HG03039 (cell line): ENCODE measurements around the gene GLP1R.
A peak's percentile ranks its signal among the peaks of the same experiment; 100 is the strongest.

Experiments used
- ATAC-seq: cut with Tn5 transposase; IDR thresholded peaks from one replicate; pipeline ENCODE4 v1.9.1; 2021; ENCODE audit warnings: mild to moderate bottlenecking, moderate library complexity; ENCODE audit not compliant: unreplicated experiment

GLP1R gene

DNA sequence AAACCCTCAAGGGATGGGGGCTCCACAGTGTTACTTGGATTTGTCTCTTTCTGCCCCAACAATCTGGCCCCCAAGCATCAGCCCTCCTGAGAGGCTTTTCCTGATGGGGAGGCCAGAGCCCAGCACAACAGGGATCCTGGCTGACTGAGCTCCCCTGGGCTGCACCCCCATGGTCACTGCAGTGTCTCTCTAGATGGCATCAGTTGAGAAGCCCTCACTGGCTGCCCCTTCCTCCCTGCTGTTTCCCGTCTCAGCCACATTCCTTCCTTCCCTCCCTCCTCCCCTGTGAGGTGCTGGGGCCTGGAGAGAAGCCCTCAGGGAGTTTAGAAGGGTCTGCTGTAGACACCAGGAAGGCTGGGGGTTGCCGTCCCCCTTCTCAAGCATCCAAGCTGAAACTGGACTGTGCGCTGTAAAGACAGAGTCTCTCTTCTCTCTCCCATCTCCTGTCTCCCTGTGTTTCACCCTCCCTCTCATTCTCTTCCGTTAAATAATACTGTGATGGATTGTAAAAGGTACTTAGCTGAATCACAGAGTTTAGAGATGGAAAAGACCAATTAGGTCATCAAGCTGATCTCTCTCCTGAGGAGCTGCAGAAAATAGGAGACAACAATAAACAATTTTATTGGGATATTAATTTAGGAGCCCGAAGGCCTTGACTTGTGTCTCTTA lies 36.7 kb downstream of the GLP1R start:
- ATAC-seq = no peak

DNA sequence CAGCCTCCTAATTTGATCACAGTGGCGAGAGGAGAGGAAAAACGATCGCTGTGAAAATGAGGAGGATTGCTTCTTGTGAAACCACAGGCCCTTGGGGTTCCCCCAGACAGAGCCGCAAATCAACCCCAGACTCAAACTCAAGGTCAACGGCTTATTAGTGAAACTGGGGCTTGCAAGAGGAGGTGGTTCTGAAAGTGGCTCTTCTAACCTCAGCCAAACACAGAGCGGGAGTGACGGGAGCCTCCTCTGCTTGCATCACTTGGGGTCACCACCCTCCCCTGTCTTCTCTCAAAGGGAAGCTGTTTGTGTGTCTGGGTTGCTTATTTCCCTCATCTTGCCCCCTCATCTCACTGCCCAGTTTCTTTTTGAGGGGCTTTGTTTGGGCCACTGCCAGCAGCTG lies 37.7 kb downstream of the GLP1R start:
- no peak for ATAC-seq

DNA sequence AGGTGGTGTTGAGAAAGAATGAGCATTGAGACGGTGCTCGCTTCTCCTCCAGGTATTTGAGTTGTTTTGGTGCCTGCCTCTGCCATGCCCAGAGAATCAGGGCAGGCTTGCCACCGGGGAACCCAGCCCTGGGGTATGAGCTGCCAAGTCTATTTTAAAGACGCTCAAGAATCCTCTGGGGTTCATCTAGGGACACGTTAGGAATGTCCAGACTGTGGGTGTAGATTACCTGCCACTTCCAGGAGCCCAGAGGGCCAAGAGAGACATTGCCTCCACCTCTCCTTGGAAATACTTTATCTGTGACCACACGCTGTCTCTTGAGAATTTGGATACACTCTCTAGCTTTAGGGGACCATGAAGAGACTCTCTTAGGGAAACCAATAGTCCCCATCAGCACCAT lies 38.1 kb downstream of the GLP1R start:
- no peak for ATAC-seq

DNA sequence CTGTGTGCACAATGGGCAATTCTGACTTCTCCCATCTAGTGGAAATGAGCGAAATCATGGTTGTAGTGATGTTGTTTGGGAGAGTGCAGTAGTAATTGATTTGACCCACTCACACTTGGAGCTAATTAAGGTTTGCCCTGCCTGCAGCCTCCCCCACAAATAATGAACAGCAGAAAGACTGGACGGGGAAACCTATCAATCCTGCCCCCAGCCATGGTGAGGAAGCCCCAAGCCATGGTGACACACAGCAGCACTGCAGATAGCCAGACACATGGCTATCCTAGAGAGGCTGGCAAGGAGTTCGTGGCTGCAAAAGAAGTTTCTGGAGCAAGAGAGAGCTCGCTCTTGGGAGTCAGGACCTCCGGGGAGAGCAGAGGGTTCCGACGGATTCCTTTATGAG lies 38.6 kb downstream of the GLP1R start:
- no peak for ATAC-seq

DNA sequence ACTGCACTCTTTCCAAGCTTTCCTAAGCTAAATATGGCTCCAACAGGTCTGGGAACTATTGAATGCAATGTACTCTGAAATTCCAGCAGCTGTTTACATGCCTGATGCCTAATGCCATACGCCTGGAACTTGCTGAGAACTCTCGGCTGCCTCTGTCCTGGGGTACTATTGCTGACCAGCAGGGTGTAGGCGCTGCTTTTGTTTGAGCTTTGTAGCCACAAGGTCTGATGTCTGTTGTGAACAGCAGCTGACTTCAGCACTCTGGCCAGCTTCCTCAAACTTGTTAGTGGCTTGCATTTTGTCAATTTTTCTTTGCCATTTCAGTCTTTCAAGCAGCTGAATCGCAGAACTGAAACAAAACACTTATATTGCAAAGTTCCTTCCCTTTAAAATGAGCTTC lies 39.8 kb downstream of the GLP1R start:
- no peak for ATAC-seq

DNA sequence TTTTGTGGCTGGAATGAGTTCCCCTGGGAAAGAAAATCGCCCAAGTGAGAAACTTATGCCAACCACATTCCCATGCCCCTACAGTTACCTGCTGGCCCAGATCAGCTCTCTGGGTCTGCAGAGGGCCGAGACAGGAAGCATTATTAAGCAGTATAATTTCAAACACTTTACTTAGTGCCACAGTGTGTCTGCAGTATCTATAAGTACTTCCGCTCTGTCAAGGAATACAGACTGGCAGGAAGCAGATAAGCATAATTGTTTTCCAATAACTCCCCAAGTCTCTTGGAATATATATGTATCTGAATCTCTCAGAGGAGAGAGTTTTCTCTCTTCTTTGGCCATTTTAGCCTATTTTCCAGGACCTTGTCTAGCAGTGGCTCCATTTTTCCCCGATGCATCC lies 41.5 kb downstream of the GLP1R start:
- no peak for ATAC-seq

DNA sequence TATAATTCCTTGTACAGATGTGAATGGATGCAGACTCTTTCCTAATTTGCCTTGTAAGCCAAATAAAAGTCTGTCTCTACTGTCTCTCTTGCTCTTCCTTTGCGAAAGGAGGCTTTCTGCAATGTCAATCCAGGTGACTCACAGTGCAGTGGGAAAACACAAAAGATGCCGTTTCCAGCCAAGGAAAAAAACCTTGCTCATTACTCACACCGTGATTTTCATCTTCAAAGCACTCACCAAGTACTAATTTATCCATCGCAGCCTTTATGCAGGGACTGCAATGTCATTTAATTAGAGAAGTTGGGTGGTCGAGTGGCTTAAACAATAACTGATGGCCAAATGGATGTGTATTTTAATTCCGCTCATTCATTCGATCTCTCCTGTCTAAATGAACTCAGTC lies 42.6 kb downstream of the GLP1R start:
- no peak for ATAC-seq

DNA sequence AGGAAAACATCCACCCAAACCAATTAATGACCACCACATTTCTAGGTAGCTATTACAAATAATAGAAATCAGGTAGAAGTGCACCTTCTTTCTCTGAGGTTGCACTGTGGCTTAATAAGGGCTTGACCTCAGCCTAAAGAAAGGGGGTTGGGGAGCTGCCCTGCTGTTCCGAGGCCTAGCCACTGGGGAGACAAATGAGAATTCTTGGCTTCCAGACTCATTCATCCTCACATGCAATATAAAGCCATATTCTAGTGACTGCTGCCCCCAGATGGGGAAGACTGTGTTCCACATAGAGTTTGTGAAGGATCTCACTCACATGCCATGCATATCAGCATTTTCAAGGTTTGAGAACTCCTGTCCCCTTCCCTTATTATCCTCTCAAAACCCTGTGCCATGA lies 43.5 kb downstream of the GLP1R start:
- no peak for ATAC-seq

DNA sequence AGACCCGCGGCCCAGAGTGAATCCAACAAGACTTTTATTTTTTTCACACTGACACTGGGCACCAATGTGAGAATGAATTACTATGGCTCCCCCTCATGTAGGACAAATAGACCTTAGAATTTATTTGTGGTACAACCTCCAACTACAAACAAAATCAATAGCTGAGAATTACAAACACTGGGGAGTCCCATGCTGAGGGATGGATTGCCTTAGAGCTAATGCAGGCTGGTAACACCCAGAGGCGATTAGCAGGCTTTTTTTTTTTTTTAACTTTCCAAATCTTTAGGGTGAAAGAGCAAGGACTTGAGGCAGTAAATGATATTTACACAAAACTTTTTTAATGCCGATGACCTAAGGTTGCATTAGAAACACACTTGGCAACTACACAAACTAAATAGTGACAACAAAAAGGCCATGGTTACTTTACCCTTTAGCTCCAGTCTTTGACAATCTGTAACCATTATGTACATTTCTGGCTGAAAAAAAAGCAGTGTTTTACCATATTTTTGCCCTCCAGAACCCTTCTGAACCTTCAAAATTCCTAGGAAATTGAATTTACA lies 44.6 kb downstream of the GLP1R start:
- no peak for ATAC-seq

DNA sequence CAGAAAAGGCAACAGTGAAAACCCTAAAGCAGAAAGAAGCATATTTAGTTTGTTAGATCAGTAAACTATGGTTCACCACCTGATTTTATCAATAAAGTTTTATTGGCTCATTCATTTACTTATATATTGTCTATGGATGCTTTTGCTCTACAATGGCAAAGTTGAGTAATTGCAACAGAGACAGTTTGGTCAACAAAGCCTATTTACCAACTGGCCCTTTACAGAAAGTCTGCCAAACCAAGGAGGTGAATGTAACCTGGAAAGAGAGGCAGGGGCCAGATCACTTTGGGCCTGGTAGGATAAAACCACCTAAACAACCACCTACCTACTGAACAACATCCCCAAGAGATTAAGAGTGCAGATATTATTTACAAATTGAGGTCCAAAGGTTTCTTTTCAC lies 47.0 kb downstream of the GLP1R start:
- no peak for ATAC-seq

DNA sequence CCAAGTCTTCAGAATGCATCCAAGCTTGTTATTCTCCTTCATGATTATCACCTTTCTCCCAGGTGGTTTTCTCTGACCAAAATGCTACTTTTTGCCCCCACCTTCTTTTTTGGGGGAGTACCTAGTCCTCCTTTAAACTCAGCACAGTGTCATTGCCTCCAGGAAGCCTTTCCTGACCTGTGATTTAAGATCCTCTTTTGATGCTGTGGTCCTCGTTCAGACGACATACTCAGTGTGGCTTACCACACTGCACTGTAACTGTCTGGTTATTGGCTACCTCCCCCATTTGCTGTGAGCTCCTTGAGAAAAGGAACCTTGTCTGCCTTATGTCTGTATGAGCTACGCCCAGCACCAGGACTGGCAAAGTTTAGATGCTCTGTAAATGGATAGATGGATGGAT lies 51.8 kb downstream of the GLP1R start:
- ATAC-seq = no peak

DNA sequence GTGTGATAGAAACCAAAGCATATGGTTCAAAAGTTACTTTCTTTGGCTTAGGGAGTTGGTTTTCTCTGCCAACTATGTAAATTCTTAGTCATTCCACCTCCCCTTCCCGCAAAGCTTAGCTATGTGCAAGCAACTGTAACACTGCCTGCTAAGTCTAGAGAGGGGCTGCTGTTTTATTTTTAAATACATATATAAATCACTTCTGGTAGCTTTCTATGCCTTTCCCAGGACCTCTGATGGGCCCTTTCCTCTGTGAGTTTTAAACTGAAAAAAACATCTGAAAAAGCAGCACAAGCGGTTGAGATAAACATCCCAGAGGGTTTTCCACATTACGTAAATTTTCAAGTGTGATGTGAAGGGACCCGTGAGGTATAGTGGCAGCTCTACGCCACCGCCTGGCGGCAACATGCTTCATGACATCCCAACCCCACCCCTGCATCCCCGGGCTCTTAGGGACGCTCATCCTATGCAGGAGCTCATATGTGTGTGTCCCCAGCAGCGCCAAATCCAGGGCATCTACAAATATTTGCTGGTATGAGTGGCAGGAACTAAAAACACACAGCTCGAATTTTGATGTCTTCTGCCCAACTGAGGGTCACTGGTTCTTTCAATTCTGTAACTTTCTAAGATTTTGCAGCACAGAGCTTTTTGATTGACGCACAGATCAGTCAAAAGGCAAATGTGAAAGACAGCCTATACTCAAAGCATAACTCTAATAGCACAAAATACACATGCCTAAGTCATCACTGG lies 53.7 kb downstream of the GLP1R start:
- no peak for ATAC-seq

DNA sequence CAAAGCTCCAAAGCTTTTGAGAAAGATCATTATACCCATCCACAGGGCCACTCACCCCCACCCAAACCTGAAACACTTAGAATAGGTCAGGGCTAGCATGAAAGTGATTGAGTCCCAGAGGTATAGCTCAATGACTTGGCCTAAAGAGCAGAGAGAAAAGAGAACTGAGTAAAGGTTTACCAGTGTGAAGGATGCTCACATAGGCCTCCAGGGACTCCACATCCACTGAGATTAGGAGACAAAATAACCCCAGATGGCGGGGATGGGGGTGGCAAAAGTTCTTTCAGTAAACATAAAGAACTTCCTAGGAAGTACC lies 54.2 kb downstream of the GLP1R start:
- ATAC-seq = no peak

DNA sequence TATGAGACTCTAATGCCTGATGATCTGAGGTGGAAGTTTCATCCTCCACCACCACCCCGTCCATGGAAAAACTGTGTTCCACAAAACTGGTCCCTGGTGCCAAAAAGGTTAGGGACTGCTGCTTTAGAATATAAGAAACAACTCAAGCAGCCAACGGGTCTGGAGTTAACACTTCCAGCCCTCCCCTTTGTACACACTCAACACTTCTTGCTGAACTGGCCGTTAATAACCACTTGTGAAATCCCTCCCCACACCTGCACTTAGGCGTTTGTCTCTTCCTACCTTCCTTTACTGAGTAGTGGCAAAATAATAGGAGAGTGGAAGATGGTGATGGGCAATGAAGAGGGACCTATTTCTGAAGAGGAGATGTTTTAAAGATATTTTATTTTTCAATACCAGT lies 55.9 kb downstream of the GLP1R start:
- no peak for ATAC-seq

DNA sequence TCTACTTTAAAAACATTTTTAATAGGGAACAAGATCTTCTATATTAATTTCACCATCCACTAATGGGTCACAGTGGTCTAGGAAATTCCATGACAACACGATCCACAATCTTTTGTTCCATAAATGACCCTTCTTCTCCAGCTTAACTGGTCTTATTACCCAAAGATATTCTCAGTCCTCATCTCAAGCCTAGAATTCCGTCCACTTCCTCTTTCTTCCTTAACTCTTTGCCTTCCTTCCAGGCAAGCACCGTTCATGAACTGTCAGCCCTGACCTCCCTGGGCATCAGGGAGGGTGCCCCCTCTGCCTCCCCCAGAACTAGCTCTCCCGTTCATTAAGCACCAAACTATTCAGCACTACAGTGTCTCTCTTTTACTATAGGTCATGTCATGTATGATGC lies 58.5 kb downstream of the GLP1R start:
- ATAC-seq = no peak

DNA sequence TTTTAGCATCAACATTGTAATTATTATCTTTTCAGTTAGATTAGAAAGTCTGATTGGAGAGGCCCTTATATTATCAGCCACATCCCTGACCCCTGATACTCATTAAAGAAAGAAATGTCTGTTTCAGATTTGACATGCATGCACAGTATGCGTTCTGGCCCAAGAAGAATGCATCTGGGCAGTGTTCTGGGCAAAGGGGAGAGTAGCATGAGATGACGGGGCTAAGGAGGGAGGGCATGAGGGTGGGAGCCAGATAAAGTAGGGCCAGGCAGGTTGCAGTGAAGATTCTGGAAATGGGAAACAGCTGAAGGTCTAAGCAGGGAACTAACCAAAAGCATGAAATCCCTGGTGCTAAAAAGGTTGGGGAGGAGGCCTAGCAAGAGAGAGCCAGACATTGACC lies 59.1 kb downstream of the GLP1R start:
- no peak for ATAC-seq

DNA sequence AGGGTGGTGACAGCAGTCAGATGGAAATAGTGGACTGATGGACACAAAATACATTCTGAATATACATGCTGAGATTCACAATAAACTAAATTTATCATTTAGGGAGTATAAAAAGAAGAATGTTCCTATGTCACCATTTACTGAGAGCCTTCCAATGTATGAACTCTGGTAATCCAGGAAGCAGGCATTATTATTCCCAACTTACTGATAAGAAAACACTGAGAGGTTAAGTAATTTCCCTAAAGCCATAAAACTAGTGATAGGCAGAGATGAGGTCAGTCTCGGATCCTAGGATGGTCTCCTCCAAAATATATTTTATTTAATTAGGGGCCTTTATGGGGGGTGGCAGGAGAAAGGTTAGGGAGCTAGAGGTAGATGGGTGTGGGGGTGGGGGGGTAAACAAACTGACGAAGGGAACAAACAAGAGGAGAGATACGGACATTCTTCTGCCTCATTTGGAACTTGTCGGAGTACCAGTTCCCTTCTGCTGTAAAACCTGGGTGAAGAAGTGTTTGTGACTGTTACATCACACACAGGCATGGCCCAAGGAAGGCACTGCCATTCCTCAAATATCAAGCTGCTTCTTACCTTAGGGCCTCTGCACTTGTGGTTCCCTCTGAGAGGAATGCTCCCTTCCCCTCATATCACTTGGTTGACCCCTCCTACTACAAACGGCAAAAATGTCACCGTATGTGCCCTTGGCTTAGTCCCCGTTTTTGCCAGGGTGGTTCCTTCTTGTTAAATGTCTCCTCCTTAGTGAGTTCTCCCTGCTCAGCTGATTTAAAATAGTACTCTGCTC lies 59.7 kb downstream of the GLP1R start:
- no peak for ATAC-seq

DNA sequence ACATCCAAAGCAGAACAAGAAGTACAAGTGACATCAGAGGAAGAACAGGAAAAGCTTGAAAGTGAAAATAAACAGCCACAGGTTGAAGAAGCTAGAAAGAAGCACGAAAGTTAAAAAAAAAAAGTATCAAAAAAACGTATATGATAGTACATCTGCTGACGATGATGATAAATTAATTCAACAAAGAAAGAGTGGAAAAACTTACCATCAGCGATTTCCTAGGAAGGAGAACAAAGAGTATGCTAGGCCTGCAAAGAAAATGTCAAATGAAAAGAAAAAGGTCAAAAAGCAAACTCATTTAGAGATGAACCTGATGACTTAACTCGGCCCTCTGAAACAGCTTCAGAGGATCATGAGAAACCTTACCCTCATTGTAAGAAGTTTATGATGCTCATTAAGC lies 62.7 kb downstream of the GLP1R start:
- ATAC-seq = no peak

DNA sequence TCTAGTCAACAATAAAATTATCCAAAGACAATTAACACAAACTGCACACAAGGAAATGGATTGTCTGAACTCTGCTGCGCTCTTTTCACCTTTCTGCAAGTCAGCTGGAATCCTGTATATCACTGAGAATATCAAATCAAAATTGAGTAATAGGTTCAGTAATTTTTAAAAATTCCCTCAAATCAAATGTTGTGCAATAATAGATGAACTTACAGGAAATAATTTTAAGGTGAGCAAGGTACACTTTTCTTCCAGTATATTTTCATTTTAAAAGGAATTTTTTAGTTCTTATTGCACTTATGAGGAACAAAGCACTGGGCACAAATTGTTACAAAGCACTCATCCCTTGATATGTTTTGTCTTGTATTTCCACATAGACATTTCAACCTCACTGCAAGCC lies 65.2 kb downstream of the GLP1R start:
- ATAC-seq = no peak

DNA sequence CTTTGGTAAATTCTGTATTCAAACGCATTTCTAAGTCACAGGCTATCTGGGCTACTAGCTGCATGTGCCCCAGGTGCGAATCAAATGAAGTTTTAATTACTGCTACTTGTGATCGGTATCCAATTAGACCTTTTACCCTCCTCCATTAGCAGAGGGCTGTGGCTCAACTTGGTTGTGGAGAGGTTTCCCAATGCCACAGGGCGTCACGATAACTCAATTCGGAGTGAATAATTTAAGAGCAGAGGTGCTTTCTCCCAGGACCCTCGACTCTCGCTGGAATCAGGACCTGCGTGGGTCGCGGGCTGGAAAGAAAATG lies 65.8 kb downstream of the GLP1R start:
- peak; percentile 20 for ATAC-seq

DNA sequence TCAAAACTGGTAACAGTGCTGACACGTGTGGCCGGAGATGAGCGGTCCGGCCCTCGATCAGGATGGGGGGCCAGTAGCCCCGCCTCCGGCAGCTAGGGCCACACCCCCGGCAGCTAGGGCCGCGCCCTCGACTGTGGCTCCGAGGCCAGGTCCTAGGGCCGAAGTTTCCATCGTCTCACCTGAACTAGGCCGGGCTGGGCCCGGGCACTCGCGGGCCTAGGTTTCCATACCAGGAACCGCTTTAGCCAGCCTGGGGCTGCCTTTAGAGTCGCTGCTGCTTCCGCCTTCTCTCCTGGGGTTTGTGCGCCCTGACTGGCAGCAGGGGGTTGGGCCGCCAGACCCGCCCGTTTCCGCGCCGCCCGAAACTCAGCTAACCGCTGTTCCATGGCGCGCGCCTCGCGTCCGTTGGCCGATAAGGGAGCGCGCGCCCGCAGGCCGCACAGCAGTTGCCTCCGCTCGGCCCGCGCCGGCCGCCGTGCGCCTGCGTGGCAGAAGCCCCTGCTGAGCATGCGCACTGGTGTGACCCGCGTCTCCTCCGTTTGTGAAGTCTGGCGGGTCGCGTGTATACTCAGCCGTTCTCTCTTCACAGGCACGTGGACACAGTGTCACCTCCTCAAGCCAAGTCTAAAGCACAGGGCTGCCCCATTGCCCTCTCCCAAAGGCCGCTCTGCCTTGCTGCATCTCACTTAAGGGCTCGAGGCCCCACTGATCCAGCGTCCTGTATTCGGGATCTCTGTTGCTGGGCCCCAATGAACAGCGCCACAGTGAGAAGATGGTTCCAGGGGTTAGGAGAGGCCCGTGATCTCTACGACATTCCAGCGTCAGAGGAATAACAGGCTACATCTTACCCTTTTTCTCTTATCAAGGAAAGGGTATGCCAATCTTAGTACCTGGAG lies 66.4 kb downstream of the GLP1R start, which contains the start of gene SAYSD1:
Gene SAYSD1, minus strand, starts transcription at position 483 of the 896 bp plus-strand sequence. Its CDS starts 97 bp downstream, at position 386.
- peak; percentile 88 for ATAC-seq
